ENCODE measurements around the gene KRT76.

DNA sequence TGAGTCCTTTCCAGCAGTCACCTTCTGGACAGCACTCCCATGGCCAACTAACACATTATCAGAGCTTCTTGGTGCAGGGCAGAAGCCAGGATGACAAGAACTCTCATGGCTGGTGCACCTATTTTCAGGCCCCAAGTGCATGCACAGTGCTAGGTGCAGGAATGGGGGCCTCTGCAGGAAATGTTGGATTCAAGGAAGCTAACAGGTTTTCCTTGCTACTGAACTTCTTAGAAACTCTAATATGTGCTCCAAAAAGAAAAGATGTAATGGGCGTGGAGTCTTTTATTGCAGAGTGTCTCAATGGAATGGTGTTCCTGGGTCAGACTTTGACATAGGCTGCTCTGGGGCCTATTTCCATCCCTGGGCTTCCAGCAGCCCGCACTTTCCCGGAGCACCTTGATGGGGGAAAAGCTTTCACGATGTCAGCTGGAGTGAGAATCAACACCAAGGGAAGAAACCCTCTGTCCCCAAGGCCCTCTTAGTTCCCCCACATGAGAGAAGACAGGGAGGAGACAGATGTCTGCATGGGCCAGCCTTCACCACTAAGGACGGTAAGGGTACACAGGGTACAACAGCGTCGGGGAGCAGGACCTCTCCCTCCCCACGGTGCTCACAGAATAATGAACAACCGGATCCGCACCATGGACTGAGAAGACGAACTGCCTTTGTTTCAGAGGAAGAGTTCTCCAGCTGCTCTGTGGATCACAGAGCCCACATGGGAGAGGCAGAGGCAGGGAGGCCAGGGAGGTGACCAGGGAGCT, 11.9 kb upstream of the KRT76 start:
- TF ChIP-seq, protein P1, sequence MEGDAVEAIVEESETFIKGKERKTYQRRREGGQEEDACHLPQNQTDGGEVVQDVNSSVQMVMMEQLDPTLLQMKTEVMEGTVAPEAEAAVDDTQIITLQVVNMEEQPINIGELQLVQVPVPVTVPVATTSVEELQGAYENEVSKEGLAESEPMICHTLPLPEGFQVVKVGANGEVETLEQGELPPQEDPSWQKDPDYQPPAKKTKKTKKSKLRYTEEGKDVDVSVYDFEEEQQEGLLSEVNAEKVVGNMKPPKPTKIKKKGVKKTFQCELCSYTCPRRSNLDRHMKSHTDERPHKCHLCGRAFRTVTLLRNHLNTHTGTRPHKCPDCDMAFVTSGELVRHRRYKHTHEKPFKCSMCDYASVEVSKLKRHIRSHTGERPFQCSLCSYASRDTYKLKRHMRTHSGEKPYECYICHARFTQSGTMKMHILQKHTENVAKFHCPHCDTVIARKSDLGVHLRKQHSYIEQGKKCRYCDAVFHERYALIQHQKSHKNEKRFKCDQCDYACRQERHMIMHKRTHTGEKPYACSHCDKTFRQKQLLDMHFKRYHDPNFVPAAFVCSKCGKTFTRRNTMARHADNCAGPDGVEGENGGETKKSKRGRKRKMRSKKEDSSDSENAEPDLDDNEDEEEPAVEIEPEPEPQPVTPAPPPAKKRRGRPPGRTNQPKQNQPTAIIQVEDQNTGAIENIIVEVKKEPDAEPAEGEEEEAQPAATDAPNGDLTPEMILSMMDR (conservative IDR thresholded peaks at IDR 0.05; ENCODE audit: low read depth, low read length) = no peak
- no peak for TF ChIP-seq EZH2 (IDR thresholded peaks at IDR 0.05; ENCODE audit: low read length, unreplicated experiment)
- no peak for TF ChIP-seq EZH2phosphoT487 (IDR thresholded peaks at IDR 0.05; ENCODE audit: borderline replicate concordance, low read length)

Measured in PC-3 (cell line).